OCI-LY1 (cell line): ENCODE data around the gene SH3RF3.

Experiments
- EZH2 ChIP-seq: fragments of 200-600 bp; sonication (generic), shearing (Covaris generic); IDR thresholded peaks from 2 replicates; pipeline ENCODE4 v1.8.0; 2017; ENCODE audit warnings: borderline replicate concordance, mixed run types, mild to moderate bottlenecking, antibody characterized with exemption, low read length, moderate library complexity, mixed read lengths
- TF ChIP-seq, protein P1 (sequence below): fragments of 200-600 bp; sonication (generic), shearing (Covaris generic); IDR thresholded peaks from 2 replicates; pipeline ENCODE4 v1.5.1; 2017; ENCODE audit warnings: mild to moderate bottlenecking, antibody characterized with exemption, low read length, moderate library complexity, mixed read lengths

DNA sequence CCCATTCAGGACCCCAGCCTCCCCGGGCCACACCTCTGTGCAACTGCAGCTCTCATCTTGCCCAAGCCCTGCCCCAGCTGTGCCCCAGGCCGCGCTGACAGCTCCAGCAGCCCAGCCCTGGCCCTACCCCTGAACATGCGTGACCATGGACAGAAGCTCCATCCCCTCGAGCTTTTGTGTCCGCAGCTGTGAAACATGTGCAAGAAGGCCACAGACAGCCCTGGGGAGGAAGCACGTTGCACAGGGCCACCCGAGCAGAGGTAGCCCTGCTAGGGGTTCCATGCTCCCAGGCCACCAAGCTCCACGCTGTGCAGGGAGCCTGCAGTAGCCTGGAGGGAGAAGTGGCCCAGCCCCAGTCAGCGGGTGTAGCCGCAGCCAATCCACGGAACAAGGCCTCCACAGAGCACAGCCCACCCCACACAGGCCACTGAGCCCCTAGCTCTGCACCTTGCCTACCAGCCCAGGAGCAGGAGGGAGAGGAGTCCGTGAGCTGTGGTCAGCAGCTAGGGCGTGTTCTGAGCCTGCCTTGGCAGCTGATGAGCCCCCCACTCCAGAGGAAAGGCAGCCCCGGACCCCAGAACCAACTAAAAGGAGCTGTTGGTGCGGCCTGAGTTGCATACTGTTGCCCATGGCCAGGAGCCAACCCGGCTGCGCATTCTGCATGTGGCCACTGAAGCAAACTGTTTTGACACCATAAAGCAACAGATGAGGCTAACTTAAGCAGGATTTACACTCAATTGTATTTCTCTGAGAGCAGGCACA, 300.7 kb downstream of the SH3RF3 start:
- TF ChIP-seq, protein P1, sequence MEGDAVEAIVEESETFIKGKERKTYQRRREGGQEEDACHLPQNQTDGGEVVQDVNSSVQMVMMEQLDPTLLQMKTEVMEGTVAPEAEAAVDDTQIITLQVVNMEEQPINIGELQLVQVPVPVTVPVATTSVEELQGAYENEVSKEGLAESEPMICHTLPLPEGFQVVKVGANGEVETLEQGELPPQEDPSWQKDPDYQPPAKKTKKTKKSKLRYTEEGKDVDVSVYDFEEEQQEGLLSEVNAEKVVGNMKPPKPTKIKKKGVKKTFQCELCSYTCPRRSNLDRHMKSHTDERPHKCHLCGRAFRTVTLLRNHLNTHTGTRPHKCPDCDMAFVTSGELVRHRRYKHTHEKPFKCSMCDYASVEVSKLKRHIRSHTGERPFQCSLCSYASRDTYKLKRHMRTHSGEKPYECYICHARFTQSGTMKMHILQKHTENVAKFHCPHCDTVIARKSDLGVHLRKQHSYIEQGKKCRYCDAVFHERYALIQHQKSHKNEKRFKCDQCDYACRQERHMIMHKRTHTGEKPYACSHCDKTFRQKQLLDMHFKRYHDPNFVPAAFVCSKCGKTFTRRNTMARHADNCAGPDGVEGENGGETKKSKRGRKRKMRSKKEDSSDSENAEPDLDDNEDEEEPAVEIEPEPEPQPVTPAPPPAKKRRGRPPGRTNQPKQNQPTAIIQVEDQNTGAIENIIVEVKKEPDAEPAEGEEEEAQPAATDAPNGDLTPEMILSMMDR: no peak
- TF ChIP-seq EZH2: no peak
